Stimulated activated effector memory CD8-positive, alpha-beta T cell treated with anti-CD3 and anti-CD28 coated beads, Interleukin-12 subunit alpha, Interleukin-12 subunit beta, amount 100 ng/mL, for 72 hours (primary cell): ENCODE results near the gene MTFR2.

Experiments
- ATAC-seq: fragments of 150-1000 bp; cut with Tn5 transposase; 2 replicates; pipeline ENCODE4 v1.10.0; 2021
- DNase-seq, 2 donors: peaks; one replicate each; pipeline ENCODE4 v3.0.0; 2021 to 2022; ENCODE audit warnings: low spot score in 2 of 2
- H3K27ac Mint-ChIP-seq: one replicate; pipeline ENCODE4 v1.8.0; 2022; ENCODE audit warnings: mild to moderate bottlenecking, mixed read lengths
- H3K36me3 Mint-ChIP-seq: one replicate; pipeline ENCODE4 v1.8.0; 2022; ENCODE audit warnings: mild to moderate bottlenecking, mixed read lengths
- H3K4me1 Mint-ChIP-seq: one replicate; pipeline ENCODE4 v1.8.0; 2022; ENCODE audit warnings: mixed read lengths
- H3K4me3 Mint-ChIP-seq: one replicate; pipeline ENCODE4 v1.8.0; 2022; ENCODE audit warnings: mild to moderate bottlenecking, mixed read lengths
- H3K9me3 Mint-ChIP-seq: one replicate; pipeline ENCODE4 v1.8.0; 2022; ENCODE audit warnings: mixed read lengths

MTFR2 gene

GRCh38 chr6:136216503-136217401, 33.4 kb downstream of the MTFR2 start:
- DNase-seq: no peak
- no peak overlapping the region for H3K27ac Mint-ChIP-seq
- H3K36me3 Mint-ChIP-seq: no peaks in the 10 kb centered on the region
- peaks cover 2% of the 10 kb centered on the region for H3K9me3 Mint-ChIP-seq
- no peak for ATAC-seq
- H3K4me3 Mint-ChIP-seq: no peak overlapping the region
- H3K4me1 Mint-ChIP-seq: no peaks in the 10 kb centered on the region

- H3K36me3 Mint-ChIP-seq: no peaks in the 10 kb centered on the region
- H3K9me3 Mint-ChIP-seq: no peaks in the 10 kb centered on the region
- no peak overlapping the region for H3K4me3 Mint-ChIP-seq
- no peak overlapping the region for H3K27ac Mint-ChIP-seq
- no peak for ATAC-seq
- DNase-seq: no peak
- H3K4me1 Mint-ChIP-seq: no peaks in the 10 kb centered on the region
Measured at GRCh38 chr6:136213853-136214252, 36.3 kb downstream of the MTFR2 start.

DNA sequence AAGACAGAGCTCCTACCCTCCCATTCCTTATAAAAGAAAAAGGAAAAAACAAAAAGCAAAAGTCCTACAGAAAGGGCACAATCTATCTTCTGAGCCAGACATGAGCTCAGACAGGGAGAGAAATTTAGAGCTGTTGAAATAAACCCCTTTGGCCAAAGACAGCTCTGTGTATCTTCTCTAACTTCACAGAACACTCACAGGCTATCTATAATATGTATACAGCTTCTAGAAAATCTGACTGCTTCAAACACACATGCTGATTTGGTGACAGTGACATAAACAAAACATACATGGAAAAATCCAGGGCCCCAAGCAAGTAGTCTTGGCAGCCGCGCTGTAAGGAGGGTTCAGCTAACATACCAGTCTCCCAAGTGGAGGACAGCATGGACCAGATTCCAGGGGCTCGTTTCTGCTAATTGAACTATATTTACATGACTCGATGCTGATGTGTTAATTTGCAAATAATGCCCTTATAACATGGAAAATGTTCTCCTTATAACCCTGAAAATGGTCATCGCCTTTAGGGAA, 37.0 kb downstream of the MTFR2 start:
- DNase-seq (no peak), ATAC-seq (no peak)
- Mint-ChIP-seq H3K27ac (no peak overlapping the region), H3K4me1 (no peaks in the 10 kb centered on the region), H3K4me3 (no peak overlapping the region), H3K36me3 (no peaks in the 10 kb centered on the region), H3K9me3 (no peaks in the 10 kb centered on the region)

GRCh38 chr6:136212608-136213007, 37.5 kb downstream of the MTFR2 start:
- Mint-ChIP-seq H3K27ac (no peak overlapping the region), H3K4me1 (no peaks in the 10 kb centered on the region), H3K9me3 (no peaks in the 10 kb centered on the region), H3K36me3 (no peaks in the 10 kb centered on the region), H3K4me3 (no peak overlapping the region)
- DNase-seq: no peak
- ATAC-seq: no peak

GRCh38 chr6:136210398-136211165, 39.5 kb downstream of the MTFR2 start:
- no peaks in the 10 kb centered on the region for H3K36me3 Mint-ChIP-seq
- ATAC-seq (no peak), DNase-seq (no peak)
- H3K4me3 Mint-ChIP-seq: no peak overlapping the region
- H3K27ac Mint-ChIP-seq: no peak overlapping the region
- H3K4me1 Mint-ChIP-seq: no peaks in the 10 kb centered on the region
- H3K9me3 Mint-ChIP-seq: no peaks in the 10 kb centered on the region

DNA sequence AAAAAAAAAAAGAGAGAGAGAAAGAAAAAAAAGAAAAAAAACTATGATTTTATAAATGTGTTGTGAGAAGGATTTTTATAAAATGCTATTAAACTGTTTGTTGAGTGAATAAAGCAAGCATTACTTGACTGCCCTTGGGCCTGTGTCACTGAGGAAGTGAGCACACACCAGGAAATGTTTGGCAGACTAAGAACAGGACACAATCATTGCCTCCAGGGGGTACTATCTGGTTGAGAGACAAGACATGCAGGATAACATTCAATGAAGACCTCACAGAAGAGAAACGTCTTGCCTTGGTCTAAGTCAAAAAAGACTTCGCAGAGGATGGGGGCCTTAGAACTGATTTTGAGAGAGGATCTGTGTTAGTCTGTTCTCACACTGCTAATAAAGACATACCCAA, 40.6 kb downstream of the MTFR2 start:
- DNase-seq: no peak

DNA sequence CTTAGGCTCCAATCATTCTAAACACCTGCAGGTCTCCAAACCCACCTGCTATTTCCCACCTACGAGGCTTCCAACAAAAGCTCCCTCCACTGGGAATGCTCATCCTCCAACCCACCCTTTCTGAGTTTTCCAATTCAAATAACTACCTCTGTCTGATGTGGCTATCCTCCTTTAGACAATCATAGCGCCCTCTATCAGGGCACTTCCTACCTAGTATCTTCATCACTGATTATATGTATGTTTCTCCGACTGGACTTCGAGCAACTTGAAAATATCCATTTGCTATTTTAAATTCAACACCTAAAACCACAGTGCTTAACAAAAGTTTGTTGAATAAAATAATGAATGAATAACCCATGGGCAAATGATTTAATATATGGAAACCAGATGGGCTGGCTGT, 41.3 kb downstream of the MTFR2 start:
- Mint-ChIP-seq H3K36me3 (no peaks in the 10 kb centered on the region), H3K4me1 (no peaks in the 10 kb centered on the region), H3K9me3 (no peaks in the 10 kb centered on the region), H3K4me3 (no peak overlapping the region), H3K27ac (no peak overlapping the region)
- DNase-seq: no peak
- no peak for ATAC-seq

More for the DNA sequence above, 40.6 kb downstream of the MTFR2 start:
- Mint-ChIP-seq H3K36me3 (no peaks in the 10 kb centered on the region), H3K4me3 (no peak overlapping the region), H3K27ac (no peak overlapping the region), H3K9me3 (no peaks in the 10 kb centered on the region), H3K4me1 (no peaks in the 10 kb centered on the region)
- ATAC-seq: no peak

GRCh38 chr6:136201732-136202131, 48.4 kb downstream of the MTFR2 start:
- no peak for DNase-seq
- no peak for ATAC-seq
- Mint-ChIP-seq H3K4me1 (no peaks in the 10 kb centered on the region), H3K9me3 (no peaks in the 10 kb centered on the region), H3K36me3 (no peaks in the 10 kb centered on the region), H3K27ac (no peak overlapping the region), H3K4me3 (no peak overlapping the region)

GRCh38 chr6:136192902-136193301, 57.2 kb downstream of the MTFR2 start:
- no peaks in the 10 kb centered on the region for H3K36me3 Mint-ChIP-seq
- no peak overlapping the region for H3K27ac Mint-ChIP-seq
- H3K4me1 Mint-ChIP-seq: no peaks in the 10 kb centered on the region
- no peaks in the 10 kb centered on the region for H3K9me3 Mint-ChIP-seq
- no peak overlapping the region for H3K4me3 Mint-ChIP-seq
- ATAC-seq (no peak), DNase-seq (no peak)

GRCh38 chr6:136191606-136192312, 58.4 kb downstream of the MTFR2 start:
- H3K27ac Mint-ChIP-seq: no peak overlapping the region
- DNase-seq: no peak
- no peak for ATAC-seq
- H3K36me3 Mint-ChIP-seq: no peaks in the 10 kb centered on the region
- no peak overlapping the region for H3K4me3 Mint-ChIP-seq
- no peaks in the 10 kb centered on the region for H3K9me3 Mint-ChIP-seq
- no peaks in the 10 kb centered on the region for H3K4me1 Mint-ChIP-seq

DNA sequence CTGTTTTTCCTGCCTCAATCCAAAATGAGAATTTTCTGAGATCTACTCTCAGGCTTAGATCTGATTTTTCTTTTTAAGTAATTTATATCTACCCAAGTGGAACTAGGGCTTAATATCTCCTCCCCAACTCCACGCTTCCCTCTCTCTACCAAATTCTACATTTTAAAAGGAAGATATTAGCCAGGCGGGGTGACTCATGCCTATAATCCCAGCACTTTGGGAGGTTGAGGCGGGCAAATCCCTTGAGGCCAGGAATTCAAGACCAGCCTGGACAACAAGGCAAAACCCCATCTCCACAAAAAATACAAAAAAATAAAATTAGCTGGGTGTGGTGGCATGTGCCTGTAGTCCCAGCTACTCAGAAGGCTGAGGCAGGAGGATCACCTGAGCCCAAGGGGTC, 61.0 kb downstream of the MTFR2 start:
- ATAC-seq (no peak), DNase-seq (no peak)
- Mint-ChIP-seq H3K4me3 (no peak overlapping the region), H3K4me1 (no peaks in the 10 kb centered on the region), H3K27ac (no peak overlapping the region), H3K36me3 (no peaks in the 10 kb centered on the region), H3K9me3 (no peaks in the 10 kb centered on the region)

- Mint-ChIP-seq H3K4me1 (no peaks in the 10 kb centered on the region), H3K4me3 (no peak overlapping the region), H3K27ac (no peak overlapping the region), H3K9me3 (no peaks in the 10 kb centered on the region), H3K36me3 (no peaks in the 10 kb centered on the region)
- ATAC-seq: no peak
- no peak for DNase-seq
Measured at GRCh38 chr6:136188486-136188885, 61.6 kb downstream of the MTFR2 start.

DNA sequence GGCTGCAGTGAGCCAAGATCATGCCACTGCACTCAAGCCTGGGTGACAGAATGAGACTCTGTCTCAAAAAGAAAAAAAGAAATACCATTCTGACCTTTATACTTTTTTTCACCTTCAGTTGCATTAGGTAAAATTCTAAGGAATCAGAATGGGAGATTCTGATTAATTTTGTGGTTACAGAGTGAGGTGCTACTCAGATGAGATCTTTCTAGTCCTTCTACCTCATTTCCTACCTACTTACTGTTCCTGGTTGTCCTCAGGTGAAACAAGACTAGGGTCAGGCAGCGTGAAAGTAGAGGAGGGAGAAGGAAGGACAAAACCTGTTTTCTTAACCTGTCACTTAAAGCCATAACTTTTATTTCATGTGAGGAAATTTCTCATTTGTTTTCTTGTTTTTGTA, 63.7 kb downstream of the MTFR2 start:
- ATAC-seq: no peak
- DNase-seq: no peak
- Mint-ChIP-seq H3K9me3 (no peaks in the 10 kb centered on the region), H3K4me1 (no peaks in the 10 kb centered on the region), H3K27ac (no peak overlapping the region), H3K36me3 (no peaks in the 10 kb centered on the region), H3K4me3 (no peak overlapping the region)

DNA sequence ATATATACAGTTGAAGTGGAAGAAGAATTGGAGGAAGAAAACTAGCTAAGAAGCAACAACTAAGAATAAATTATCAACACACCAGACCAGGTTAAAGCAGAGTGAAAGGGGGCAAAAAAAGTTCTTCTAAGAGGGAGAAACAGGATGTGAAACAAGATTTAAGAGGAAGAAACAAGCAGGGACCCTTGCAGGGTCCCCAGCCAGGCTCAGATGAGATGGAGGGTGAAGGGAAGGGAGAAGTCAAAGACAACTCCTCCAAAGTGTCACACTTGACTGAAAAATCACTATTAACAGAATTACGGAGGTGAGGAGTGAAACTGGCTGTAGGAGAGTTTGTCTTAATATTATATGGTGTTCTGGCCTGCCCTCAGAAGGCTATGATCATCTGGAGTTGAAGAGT, 65.4 kb downstream of the MTFR2 start:
- no peak for DNase-seq
- Mint-ChIP-seq H3K4me3 (no peak overlapping the region), H3K36me3 (no peaks in the 10 kb centered on the region), H3K9me3 (no peaks in the 10 kb centered on the region), H3K4me1 (no peaks in the 10 kb centered on the region), H3K27ac (no peak overlapping the region)
- no peak for ATAC-seq

- Mint-ChIP-seq H3K27ac (no peak overlapping the region), H3K4me3 (no peak overlapping the region), H3K9me3 (no peaks in the 10 kb centered on the region), H3K36me3 (no peaks in the 10 kb centered on the region), H3K4me1 (no peaks in the 10 kb centered on the region)
- ATAC-seq (no peak), DNase-seq (no peak)
Measured at GRCh38 chr6:136181861-136182260, 68.2 kb downstream of the MTFR2 start.
